Pancreas (tissue), 10 donors: ENCODE data around the gene TMEM101. TPM values are rescaled to one million over a fixed set of nuclear protein-coding genes. Genes with fewer than 3 reads are reported as not detected.
"Not testable (repeated sequence)": the region's sequence is repeated elsewhere in the genome, so short reads cannot be mapped to it uniquely, and the experiment has no call there.

ENCODE experiments used
- ATAC-seq, 4 donors: fragments of 200-7000 bp; cut with Tn5 transposase; one replicate each; pipeline versions ENCODE4 v1.8.0 to v1.9.1; 2020; ENCODE audit warnings: mild to moderate bottlenecking in 4 of 4, moderate library complexity in 4 of 4
- DNase-seq, 6 donors: peaks; one replicate each; pipeline ENCODE4 v3.0.0-alpha.2; 2020
- FAIRE-seq: peaks from 2 replicates; lab custom pipeline; 2012; peaks lifted over from hg19 to GRCh38; lab: Jason Lieb, UNC
- H3K27ac ChIP-seq, 4 donors: fragments of 200-600 bp; sonication (generic); 1 replicate in 3 of 4; 2 replicates in 1 of 4; pipeline versions ENCODE4 v1.5.0 to v1.8.0; 2020
- H3K27me3 ChIP-seq, 4 donors: fragments of 200-600 bp; one replicate each; pipeline ENCODE4 v1.8.0; 2021
- H3K36me3 ChIP-seq, 3 donors: fragments of 200-600 bp; sonication (generic) in 1 of 3; one replicate each; pipeline versions ENCODE4 v1.5.0 to v1.8.0; 2020 to 2021
- H3K4me1 ChIP-seq, 3 donors: fragments of 200-600 bp; one replicate each; pipeline ENCODE4 v1.8.0; 2021
- H3K4me3 ChIP-seq, 4 donors: fragments of 200-600 bp; sonication (generic) in 2 of 4; one replicate each; pipeline versions ENCODE4 v1.5.0 to v1.8.0; 2020 to 2021
- H3K9me3 ChIP-seq, 4 donors: fragments of 200-600 bp; one replicate each; pipeline ENCODE4 v1.8.0; 2021
- CTCF ChIP-seq, 4 donors: fragments of 200-600 bp; sonication (generic) in 3 of 4; IDR thresholded peaks; one replicate each; pipeline versions ENCODE4 v1.5.0 to v1.8.0; 2021; ENCODE audit warnings: antibody characterized with exemption in 4 of 4
- WGBS, 2 donors: extraction: QIAGEN DNeasy Blood & Tissue Kit; methylation state at CpG; one replicate each; pipeline ENCODE4 v1.1.7; 2013; 5-methylcytosine and 5-hydroxymethylcytosine counted together
- intact Hi-C, 3 donors: fragments of 100-400 bp; cut with DNase I; formaldehyde crosslinking; loops; one replicate each; pipeline versions ENCODE4 v1.11.1 to v1.14.2; 2022
- polyA plus RNA-seq, 2 donors: library from polyadenylated mRNA; stranded (reverse); fragments of 200-250 nt; gene quantifications; one replicate each; pipeline ENCODE4 v1.2.3, GENCODE V29; 2013
- total RNA-seq, 6 donors: library from RNA; stranded (reverse); fragmentation: NEBNext Ultra II Directional in 4 of 6; extraction: Animal tissue kit (Norgen Biotek cat#: 25700) in 4 of 6; gene quantifications; one replicate each; pipeline versions ENCODE4 v1.2.1 to v1.2.4, GENCODE V29; 2021 to 2023
- donor health status: healthy with polysubstance abuse.
- donor health status: DM: no; HTN: no; CAD: no; lungs with moderate emphysema.
- donor health status: DM: no; HTN: no; CAD: no.
- donor health status: control.
- donor health status: control.
- donor health status: Bipolar disorder and iron deficiency.
- donor health status: DM: yes; HTN: yes; CAD: no.
- donor health status: DM: no; HTN: no; CAD: no.
- donor health status: DM: no; HTN: no; CAD: no.
- donor health status: DM: yes; HTN: yes; CAD: no.

The TMEM101 gene
- total and polyA plus RNA-seq, 8 donors = 14.4 to 22.7 (median 19.6) TPM

GRCh38 chr17:44023545-44024270, 8.9 kb upstream of the TMEM101 start:
- Histone ChIP-seq H3K27ac (no peak overlapping the region), H3K36me3 (no peaks in the 10 kb centered on the region), H3K9me3 (no peaks in the 10 kb centered on the region), H3K4me1 (no peaks in the 10 kb centered on the region), H3K27me3 (no peaks in the 10 kb centered on the region), H3K4me3 (no peak overlapping the region)
- peak in 1 of 4 donors; percentile 15 for ATAC-seq
- FAIRE-seq = no peak
- no peak for DNase-seq
- TF ChIP-seq CTCF (IDR thresholded peaks at IDR 0.05) = no peak
- intact Hi-C loops = no loop called here
- WGBS, 2 donors = 90 to 91% methylated on average over 22 of the region's 22 CpGs

GRCh38 chr17:44022246-44022645, 7.5 kb upstream of the TMEM101 start:
- intact Hi-C loops = no loop called here
- H3K27ac ChIP-seq = no peak overlapping the region

GRCh38 chr17:44021227-44021626, 6.5 kb upstream of the TMEM101 start:
- H3K4me3 ChIP-seq, H3K27me3 ChIP-seq, ATAC-seq, FAIRE-seq, H3K36me3 ChIP-seq, H3K27ac ChIP-seq, H3K9me3 ChIP-seq, H3K4me1 ChIP-seq, intact Hi-C loops, DNase-seq: not testable (repeated sequence)
- 89 to 91% methylated on average over 7 of the region's 7 CpGs for whole genome bisulfite sequencing, 2 donors

More at GRCh38 chr17:44022246-44022645, 7.5 kb upstream of the TMEM101 start:
- Histone ChIP-seq H3K36me3 (no peaks in the 10 kb centered on the region), H3K4me3 (no peak overlapping the region), H3K27me3 (no peaks in the 10 kb centered on the region), H3K4me1 (no peaks in the 10 kb centered on the region), H3K9me3 (no peaks in the 10 kb centered on the region)
- ATAC-seq = no peak
- no peak for TF ChIP-seq CTCF (IDR thresholded peaks at IDR 0.05)
- DNase-seq = no peak
- FAIRE-seq = no peak
- 87% methylated on average over 2 of the region's 2 CpGs for WGBS, 2 donors

- Histone ChIP-seq H3K36me3 (no peaks in the 10 kb centered on the region), H3K4me1 (peaks cover 3 to 6% (median 3%) of the 10 kb centered on the region in 3 donors), H3K27ac (no peak overlapping the region), H3K9me3 (no peaks in the 10 kb centered on the region), H3K27me3 (no peaks in the 10 kb centered on the region), H3K4me3 (peak overlapping the region; percentile 64 to 94 (median 84))
- WGBS, 2 donors = 7% methylated on average over 12 of the region's 12 CpGs
- DNase-seq (no peak), FAIRE-seq (no peak), ATAC-seq (peak; percentile 4 to 24 (median 13))
- TF ChIP-seq CTCF (IDR thresholded peaks at IDR 0.05) = no peak
- intact Hi-C loops = no loop called here
Measured at GRCh38 chr17:44014133-44014436, 678 bp downstream of the TMEM101 start.

GRCh38 chr17:44012874-44013273, 1.9 kb downstream of the TMEM101 start:
- no peak for TF ChIP-seq CTCF (IDR thresholded peaks at IDR 0.05)
- WGBS, 2 donors = 91 to 93% methylated on average over 14 of the region's 14 CpGs
- no peaks in the 10 kb centered on the region for H3K36me3 ChIP-seq
- ATAC-seq (no peak), FAIRE-seq (no peak), DNase-seq (no peak)
- no peaks in the 10 kb centered on the region for H3K9me3 ChIP-seq
- H3K27me3 ChIP-seq = no peaks in the 10 kb centered on the region
- no peak overlapping the region for H3K27ac ChIP-seq
- intact Hi-C loops = no loop called here
- peaks cover 3 to 8% (median 4%) of the 10 kb centered on the region in 3 donors for H3K4me1 ChIP-seq
- H3K4me3 ChIP-seq = no peak overlapping the region
